ENCODE measurements around the gene CUL1. TPM values are rescaled to one million over a fixed set of nuclear protein-coding genes. Genes with fewer than 3 reads are reported as not detected.
A peak's percentile ranks its signal among the peaks of the same experiment; 100 is the strongest.

The CUL1 gene
- total and polyA plus RNA-seq, 2 experiments from 2014 or later, result 35.6 to 71.3 TPM

DNA sequence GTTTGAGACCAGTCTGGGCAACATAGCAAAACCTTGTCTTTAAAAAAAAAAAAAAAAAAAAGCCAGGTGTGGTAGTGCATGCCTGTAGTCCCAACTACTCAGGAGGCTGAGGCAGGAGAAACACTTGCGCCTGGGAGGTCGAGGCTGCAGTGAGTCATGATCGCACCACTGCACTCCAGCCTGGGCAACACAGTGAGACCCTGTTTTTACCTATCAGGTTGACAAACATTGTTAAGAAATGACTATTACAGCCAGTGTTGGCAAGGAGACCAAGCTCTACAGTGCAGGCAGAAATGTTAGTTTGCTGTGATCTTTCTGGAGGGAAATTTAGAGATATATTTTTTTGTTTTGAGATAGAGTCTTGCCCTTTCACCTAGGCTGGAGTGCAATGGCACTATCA is 37.3 kb downstream of the CUL1 start (continued):
- TF ChIP-seq, protein P1, sequence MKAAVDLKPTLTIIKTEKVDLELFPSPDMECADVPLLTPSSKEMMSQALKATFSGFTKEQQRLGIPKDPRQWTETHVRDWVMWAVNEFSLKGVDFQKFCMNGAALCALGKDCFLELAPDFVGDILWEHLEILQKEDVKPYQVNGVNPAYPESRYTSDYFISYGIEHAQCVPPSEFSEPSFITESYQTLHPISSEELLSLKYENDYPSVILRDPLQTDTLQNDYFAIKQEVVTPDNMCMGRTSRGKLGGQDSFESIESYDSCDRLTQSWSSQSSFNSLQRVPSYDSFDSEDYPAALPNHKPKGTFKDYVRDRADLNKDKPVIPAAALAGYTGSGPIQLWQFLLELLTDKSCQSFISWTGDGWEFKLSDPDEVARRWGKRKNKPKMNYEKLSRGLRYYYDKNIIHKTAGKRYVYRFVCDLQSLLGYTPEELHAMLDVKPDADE (IDR thresholded peaks at IDR 0.05), result no peak
- TF ChIP-seq JUNB (IDR thresholded peaks at IDR 0.05; ENCODE audit: unreplicated experiment), result no peak
- TF ChIP-seq EZH2phosphoT487 (IDR thresholded peaks at IDR 0.05; ENCODE audit: unreplicated experiment), result no peak
- TF ChIP-seq, protein P2, sequence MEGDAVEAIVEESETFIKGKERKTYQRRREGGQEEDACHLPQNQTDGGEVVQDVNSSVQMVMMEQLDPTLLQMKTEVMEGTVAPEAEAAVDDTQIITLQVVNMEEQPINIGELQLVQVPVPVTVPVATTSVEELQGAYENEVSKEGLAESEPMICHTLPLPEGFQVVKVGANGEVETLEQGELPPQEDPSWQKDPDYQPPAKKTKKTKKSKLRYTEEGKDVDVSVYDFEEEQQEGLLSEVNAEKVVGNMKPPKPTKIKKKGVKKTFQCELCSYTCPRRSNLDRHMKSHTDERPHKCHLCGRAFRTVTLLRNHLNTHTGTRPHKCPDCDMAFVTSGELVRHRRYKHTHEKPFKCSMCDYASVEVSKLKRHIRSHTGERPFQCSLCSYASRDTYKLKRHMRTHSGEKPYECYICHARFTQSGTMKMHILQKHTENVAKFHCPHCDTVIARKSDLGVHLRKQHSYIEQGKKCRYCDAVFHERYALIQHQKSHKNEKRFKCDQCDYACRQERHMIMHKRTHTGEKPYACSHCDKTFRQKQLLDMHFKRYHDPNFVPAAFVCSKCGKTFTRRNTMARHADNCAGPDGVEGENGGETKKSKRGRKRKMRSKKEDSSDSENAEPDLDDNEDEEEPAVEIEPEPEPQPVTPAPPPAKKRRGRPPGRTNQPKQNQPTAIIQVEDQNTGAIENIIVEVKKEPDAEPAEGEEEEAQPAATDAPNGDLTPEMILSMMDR (conservative IDR thresholded peaks at IDR 0.05; ENCODE audit: low read depth in 2 of 2), result no peak
- TF ChIP-seq CREB1 (CRISPR knock-in tag; IDR thresholded peaks at IDR 0.05; ENCODE audit: low read depth), result no peak
- TF ChIP-seq POLR2AphosphoS5 (IDR thresholded peaks at IDR 0.05; ENCODE audit: low read depth), result no peak
- TF ChIP-seq, protein P3, sequence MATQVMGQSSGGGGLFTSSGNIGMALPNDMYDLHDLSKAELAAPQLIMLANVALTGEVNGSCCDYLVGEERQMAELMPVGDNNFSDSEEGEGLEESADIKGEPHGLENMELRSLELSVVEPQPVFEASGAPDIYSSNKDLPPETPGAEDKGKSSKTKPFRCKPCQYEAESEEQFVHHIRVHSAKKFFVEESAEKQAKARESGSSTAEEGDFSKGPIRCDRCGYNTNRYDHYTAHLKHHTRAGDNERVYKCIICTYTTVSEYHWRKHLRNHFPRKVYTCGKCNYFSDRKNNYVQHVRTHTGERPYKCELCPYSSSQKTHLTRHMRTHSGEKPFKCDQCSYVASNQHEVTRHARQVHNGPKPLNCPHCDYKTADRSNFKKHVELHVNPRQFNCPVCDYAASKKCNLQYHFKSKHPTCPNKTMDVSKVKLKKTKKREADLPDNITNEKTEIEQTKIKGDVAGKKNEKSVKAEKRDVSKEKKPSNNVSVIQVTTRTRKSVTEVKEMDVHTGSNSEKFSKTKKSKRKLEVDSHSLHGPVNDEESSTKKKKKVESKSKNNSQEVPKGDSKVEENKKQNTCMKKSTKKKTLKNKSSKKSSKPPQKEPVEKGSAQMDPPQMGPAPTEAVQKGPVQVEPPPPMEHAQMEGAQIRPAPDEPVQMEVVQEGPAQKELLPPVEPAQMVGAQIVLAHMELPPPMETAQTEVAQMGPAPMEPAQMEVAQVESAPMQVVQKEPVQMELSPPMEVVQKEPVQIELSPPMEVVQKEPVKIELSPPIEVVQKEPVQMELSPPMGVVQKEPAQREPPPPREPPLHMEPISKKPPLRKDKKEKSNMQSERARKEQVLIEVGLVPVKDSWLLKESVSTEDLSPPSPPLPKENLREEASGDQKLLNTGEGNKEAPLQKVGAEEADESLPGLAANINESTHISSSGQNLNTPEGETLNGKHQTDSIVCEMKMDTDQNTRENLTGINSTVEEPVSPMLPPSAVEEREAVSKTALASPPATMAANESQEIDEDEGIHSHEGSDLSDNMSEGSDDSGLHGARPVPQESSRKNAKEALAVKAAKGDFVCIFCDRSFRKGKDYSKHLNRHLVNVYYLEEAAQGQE (IDR thresholded peaks at IDR 0.05; ENCODE audit: unreplicated experiment), result no peak
- TF ChIP-seq STAT1 (IDR thresholded peaks at IDR 0.05; ENCODE audit: unreplicated experiment), result no peak

DNA sequence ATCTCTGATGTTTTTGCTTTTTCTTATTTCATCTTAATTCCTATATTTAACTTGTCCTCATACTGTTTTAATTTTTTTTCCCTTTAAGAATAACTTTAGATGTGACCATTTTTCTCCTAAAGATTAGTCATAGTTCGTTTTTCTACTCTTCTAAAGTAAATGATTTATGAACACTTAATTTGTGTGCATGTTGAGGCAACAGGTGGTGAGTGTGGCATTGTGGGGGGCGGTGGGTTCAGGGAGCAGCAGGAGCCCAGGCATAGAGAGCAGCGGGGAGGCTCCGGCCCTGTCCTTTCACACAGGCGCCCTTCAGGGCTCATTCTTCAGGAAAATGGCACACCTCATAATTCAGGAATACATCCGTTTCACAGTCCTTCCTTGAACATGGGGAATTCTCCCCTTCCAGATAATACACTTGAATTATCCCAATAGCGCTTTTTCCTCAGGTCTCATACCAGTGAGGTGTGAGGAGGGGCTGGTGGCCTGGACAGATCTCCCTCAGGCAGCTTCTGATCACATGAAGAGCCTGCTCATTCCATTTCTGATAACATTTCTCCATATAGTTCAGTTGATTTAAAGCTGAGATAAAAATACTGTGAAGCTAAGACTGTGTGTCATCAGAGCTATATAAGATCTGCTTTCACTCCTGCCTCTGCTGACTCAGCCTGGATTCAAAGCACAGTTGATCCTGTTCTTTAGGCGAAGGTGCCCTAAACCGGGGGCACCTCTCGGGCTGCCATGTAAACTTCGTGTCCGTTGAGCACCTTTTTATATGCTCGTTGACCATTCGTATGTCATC is 40.2 kb downstream of the CUL1 start:
- peaks cover 7% of the 10 kb centered on the region for H4K20me1 ChIP-seq (replicated peaks; ENCODE audit: insufficient read depth)
- no peak overlapping the region for H3K27ac ChIP-seq (ENCODE audit: low read depth)
- ATAC-seq, result no peak
- H3K4me1 Mint-ChIP-seq, result no peaks in the 10 kb centered on the region; the same call in 2 of the 3 replicates
- no peak overlapping the region for H2AFZ ChIP-seq
- no peak overlapping the region for H3K4me3 Mint-ChIP-seq
- no peak overlapping the region for H3K4me2 ChIP-seq
- no peak for DNase-seq (ENCODE audit: low spot score)
- no peaks in the 10 kb centered on the region for H3K27me3 ChIP-seq (ENCODE audit: insufficient read depth)
- H3F3A ChIP-seq (replicated peaks; ENCODE audit: low read depth), result no peaks in the 10 kb centered on the region
- no peaks in the 10 kb centered on the region; the same call in 1 of the 2 replicates for H3K9me2 ChIP-seq (ENCODE audit: insufficient read depth)
- H3K4me1 ChIP-seq (ENCODE audit: insufficient read depth), result no peaks in the 10 kb centered on the region; the same call in 1 of the 2 replicates
- peak overlapping the region; percentile 38; the same call in 1 of the 2 replicates for H3K27ac Mint-ChIP-seq
- no peak overlapping the region for H3K4me3 ChIP-seq
- peaks cover 3% of the 10 kb centered on the region; the same call in 1 of the 3 replicates for H3K9me3 Mint-ChIP-seq
- H3K27me3 Mint-ChIP-seq (ENCODE audit: insufficient read depth, low read depth, poor library complexity), result peaks cover 2% of the 10 kb centered on the region
- H3K36me3 ChIP-seq (ENCODE audit: insufficient read depth), result peaks cover 14% of the 10 kb centered on the region
- H3K36me3 Mint-ChIP-seq (ENCODE audit: low read depth), result peaks cover 80% of the 10 kb centered on the region
- H3K79me2 ChIP-seq (replicated peaks; ENCODE audit: insufficient read depth), result peaks cover 92% of the 10 kb centered on the region
- TF ChIP-seq, protein P1 (IDR thresholded peaks at IDR 0.05), result no peak
- no peak for TF ChIP-seq POLR2AphosphoS5 (IDR thresholded peaks at IDR 0.05; ENCODE audit: low read depth)
- no peak for TF ChIP-seq EZH2phosphoT487 (IDR thresholded peaks at IDR 0.05; ENCODE audit: unreplicated experiment)
- TF ChIP-seq CREB1 (CRISPR knock-in tag; IDR thresholded peaks at IDR 0.05; ENCODE audit: low read depth), result no peak
- TF ChIP-seq STAT1 (IDR thresholded peaks at IDR 0.05; ENCODE audit: unreplicated experiment), result no peak
- TF ChIP-seq JUNB (IDR thresholded peaks at IDR 0.05; ENCODE audit: unreplicated experiment), result no peak
- TF ChIP-seq ZNF114 (CRISPR knock-in tag; IDR thresholded peaks at IDR 0.05), result no peak
- TF ChIP-seq, protein P3 (IDR thresholded peaks at IDR 0.05; ENCODE audit: unreplicated experiment), result no peak
- no peak for TF ChIP-seq ZNF331 (CRISPR knock-in tag; IDR thresholded peaks at IDR 0.05; ENCODE audit: low read depth)
